Activated B cell treated with CpG ODN at 0.5 μM for 24 hours (primary cell): ENCODE results near the gene SNX14. TPM values are rescaled to one million over a fixed set of nuclear protein-coding genes. Genes with fewer than 3 reads are reported as not detected.

ENCODE experiments used
- ATAC-seq: fragments of 200-7000 bp; cut with Tn5 transposase; one replicate; pipeline ENCODE4 v1.10.0; 2021; ENCODE audit warnings: low read depth, mild to moderate bottlenecking, moderate library complexity
- CTCF ChIA-PET: fragments of 350-600 bp; sonication (Branson Sonifier 250); formaldehyde crosslinking; loops from one replicate; lab custom pipeline; 2021; ENCODE audit warnings: antibody characterized with exemption; lab: Charles Lee
- POLR2A ChIA-PET: fragments of 350-600 bp; sonication (Branson Sonifier 250); formaldehyde crosslinking; loops from one replicate; lab custom pipeline; 2021; ENCODE audit warnings: antibody characterized with exemption; lab: Charles Lee
- DNase-seq: peaks from one replicate; pipeline ENCODE4 v3.0.0; 2022
- H3K27ac Mint-ChIP-seq: one replicate; pipeline ENCODE4 v1.8.0; 2020; ENCODE audit warnings: mixed read lengths
- H3K27me3 Mint-ChIP-seq: one replicate; pipeline ENCODE4 v1.8.0; 2021; ENCODE audit warnings: mixed read lengths
- H3K36me3 Mint-ChIP-seq: one replicate; pipeline ENCODE4 v1.8.0; 2021; ENCODE audit warnings: low read depth, mixed read lengths
- H3K4me1 Mint-ChIP-seq: one replicate; pipeline ENCODE4 v1.8.0; 2021; ENCODE audit warnings: mixed read lengths
- H3K4me3 Mint-ChIP-seq: one replicate; pipeline ENCODE4 v1.8.0; 2020; ENCODE audit warnings: mild to moderate bottlenecking, mixed read lengths
- H3K9me3 Mint-ChIP-seq: one replicate; pipeline ENCODE4 v1.8.0; 2020; ENCODE audit warnings: mixed read lengths
- intact Hi-C: fragments of 100-400 bp; cut with micrococcal nuclease; formaldehyde crosslinking; loops from one replicate; pipeline ENCODE4 v1.15.1; 2024
- total RNA-seq: library from RNA; stranded (reverse); gene quantifications from 2 replicates; pipeline ENCODE4 v1.2.3, GENCODE V29; 2022
- TF ChIP-seq, protein P1 (sequence below): fragments of 200-600 bp; IDR thresholded peaks from one replicate; pipeline ENCODE4 v1.8.0; 2022; ENCODE audit warnings: antibody characterized with exemption, mild to moderate bottlenecking

SNX14 gene
- total RNA-seq, 1 donor from 2014 or later = 70.8 TPM

DNA sequence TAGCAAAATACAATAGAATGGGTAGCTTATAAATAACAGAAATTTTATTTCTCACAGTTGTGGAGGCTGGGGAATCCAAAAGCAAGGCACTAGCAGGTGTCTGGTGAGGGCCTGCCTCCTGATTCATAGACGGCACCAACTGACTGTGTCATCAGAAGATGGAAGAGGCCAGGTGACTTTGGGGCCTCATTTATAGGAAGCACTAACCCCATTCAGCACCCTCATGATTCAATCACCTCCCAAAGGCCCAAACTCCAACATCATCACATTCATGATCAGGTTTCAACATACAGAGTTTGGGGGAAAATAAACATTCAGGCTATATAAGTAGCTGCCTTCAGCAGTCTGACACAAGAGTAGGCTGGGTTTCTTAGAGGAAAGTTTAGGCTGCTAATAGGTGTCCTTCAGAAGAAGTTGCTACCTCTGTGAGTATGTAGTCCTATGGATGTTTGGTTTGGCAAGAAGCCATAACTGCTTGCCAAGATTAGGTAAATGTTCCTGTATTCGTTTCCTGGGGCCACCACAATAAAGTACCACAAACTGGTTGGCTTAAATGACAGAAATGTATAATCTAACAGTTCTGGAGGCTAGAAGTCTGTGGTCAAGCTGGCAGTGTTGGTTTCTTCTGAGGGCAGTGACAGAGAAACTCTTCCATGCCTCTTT lies 94.9 kb downstream of the SNX14 start:
- peaks cover 14% of the 10 kb centered on the region for H3K9me3 Mint-ChIP-seq
- H3K27ac Mint-ChIP-seq = no peak overlapping the region
- intact Hi-C loops = no loop called here
- ATAC-seq = no peak
- CTCF ChIA-PET = interaction anchor here (1.8 kb wide), 1 partner anchor 16 kb away, joined by 5 read pairs; no protein-coding TSS in a partner anchor
- no peak for DNase-seq
- H3K27me3 Mint-ChIP-seq = no peaks in the 10 kb centered on the region
- peaks cover 36% of the 10 kb centered on the region for H3K36me3 Mint-ChIP-seq
- TF ChIP-seq, protein P1, sequence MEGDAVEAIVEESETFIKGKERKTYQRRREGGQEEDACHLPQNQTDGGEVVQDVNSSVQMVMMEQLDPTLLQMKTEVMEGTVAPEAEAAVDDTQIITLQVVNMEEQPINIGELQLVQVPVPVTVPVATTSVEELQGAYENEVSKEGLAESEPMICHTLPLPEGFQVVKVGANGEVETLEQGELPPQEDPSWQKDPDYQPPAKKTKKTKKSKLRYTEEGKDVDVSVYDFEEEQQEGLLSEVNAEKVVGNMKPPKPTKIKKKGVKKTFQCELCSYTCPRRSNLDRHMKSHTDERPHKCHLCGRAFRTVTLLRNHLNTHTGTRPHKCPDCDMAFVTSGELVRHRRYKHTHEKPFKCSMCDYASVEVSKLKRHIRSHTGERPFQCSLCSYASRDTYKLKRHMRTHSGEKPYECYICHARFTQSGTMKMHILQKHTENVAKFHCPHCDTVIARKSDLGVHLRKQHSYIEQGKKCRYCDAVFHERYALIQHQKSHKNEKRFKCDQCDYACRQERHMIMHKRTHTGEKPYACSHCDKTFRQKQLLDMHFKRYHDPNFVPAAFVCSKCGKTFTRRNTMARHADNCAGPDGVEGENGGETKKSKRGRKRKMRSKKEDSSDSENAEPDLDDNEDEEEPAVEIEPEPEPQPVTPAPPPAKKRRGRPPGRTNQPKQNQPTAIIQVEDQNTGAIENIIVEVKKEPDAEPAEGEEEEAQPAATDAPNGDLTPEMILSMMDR = no peak
- no peak overlapping the region for H3K4me3 Mint-ChIP-seq
- H3K4me1 Mint-ChIP-seq = no peaks in the 10 kb centered on the region
- POLR2A ChIA-PET = no interaction called here

DNA sequence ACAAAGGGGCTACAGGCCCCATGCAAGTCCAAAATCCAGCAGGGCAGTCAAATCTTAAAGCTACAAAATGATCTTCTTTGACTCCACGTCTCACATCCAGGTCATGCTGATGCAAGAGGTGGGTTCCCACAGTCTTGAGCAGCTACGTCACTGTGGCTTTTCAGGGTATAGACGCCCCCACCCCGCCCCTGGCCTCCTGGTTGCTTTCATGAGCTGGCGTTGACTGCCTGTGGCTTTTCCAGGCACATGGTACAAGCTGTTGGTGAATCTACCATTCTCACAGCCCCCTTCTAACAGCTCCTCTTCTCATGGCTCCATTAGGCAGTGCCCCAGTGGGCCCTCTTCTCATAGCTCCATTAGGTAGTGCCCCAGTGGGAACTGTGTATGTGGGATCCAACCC lies 96.8 kb downstream of the SNX14 start:
- Mint-ChIP-seq H3K9me3 (peaks cover 14% of the 10 kb centered on the region), H3K27ac (no peak overlapping the region), H3K4me1 (no peaks in the 10 kb centered on the region), H3K4me3 (no peak overlapping the region), H3K27me3 (no peaks in the 10 kb centered on the region), H3K36me3 (peaks cover 30% of the 10 kb centered on the region)
- ChIA-PET CTCF (no interaction called here), POLR2A (no interaction called here)
- DNase-seq (no peak), ATAC-seq (no peak)
- TF ChIP-seq, protein P1 = no peak
- intact Hi-C loops = no loop called here

DNA sequence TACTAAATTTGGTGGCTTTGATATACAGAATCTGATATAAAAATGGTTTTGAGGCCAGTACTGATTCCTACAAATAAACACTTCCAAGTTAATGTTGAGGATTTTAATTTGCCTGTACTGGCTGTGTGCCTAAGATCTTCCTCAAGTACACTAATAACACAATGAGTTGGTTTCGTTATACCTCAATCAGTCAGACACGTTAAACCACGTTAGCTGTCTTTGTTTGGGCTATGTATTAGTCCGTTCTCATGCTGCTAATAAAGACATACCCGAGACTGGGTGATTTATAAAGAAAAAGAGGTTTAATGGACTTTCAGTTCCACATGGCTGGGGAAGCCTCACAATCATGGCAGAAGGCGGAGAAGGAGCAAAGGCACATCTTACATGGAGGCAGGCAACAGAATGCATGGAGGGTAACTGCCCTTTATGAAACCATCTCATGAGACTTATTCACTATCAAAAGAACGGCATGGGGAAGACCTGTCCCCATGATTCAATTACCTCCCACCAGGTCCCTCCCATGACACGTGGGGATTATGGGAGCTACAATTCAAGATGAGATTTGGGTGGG lies 97.6 kb downstream of the SNX14 start:
- CTCF ChIA-PET = no interaction called here
- Mint-ChIP-seq H3K9me3 (peaks cover 14% of the 10 kb centered on the region), H3K36me3 (peaks cover 30% of the 10 kb centered on the region), H3K4me3 (no peak overlapping the region), H3K4me1 (no peaks in the 10 kb centered on the region), H3K27me3 (no peaks in the 10 kb centered on the region), H3K27ac (no peak overlapping the region)
- no peak for DNase-seq
- POLR2A ChIA-PET = no interaction called here
- ATAC-seq = no peak
- intact Hi-C loops = no loop called here
- TF ChIP-seq, protein P1 = no peak

DNA sequence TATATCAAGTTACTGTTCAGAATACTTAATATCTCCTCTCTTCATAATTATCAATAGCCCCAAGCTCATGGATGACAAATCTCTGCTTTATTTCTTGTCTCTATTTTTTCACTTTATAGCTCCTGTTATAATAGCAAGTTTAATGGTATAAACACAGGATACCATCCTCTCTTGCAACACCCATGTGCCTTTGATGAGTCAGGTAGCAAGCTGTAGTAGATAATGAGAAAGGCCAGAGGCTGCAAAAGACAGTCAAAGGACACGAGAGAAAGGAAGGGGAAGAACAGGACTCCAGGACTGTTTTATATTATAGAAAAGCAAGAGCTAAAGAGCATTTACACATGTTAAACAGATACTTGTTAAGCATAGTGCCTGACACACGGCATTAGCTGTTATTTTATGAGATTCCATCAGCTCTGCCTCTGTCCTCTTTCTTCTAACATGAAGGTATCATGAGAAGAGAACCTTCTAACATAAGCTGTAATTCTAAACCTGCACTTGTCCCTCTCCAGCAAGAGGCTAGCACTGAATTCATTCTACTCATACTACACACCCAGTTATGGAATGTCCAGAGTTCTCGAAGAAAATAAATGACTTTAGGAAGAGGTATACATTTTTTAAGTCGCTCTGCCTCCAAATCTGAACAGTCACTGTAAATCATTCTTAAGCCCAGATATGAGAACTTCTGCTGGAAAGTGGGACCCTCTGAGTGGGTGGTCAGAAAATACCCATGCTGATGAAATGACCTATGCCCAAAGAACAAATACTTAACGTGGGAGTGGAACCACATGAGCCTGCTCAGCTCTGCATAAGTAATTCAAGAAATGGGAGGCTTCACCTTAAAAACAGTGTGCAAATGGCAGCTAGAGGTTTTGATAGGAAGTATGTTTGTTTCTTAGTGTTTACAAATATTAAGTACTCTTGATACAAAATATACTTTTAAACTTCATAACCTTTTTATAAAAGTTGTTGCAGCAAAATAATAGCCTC lies 98.8 kb downstream of the SNX14 start:
- POLR2A ChIA-PET = no interaction called here
- CTCF ChIA-PET = interaction anchor here (1.8 to 2.6 kb wide), 2 partner anchors 12 to 15 kb away, joined by 4 to 12 read pairs; no protein-coding TSS in a partner anchor
- intact Hi-C loops = no loop called here
- TF ChIP-seq, protein P1 = no peak
- no peak overlapping the region for H3K4me3 Mint-ChIP-seq
- ATAC-seq (no peak), DNase-seq (no peak)
- no peak overlapping the region for H3K27ac Mint-ChIP-seq
- no peaks in the 10 kb centered on the region for H3K4me1 Mint-ChIP-seq
- no peaks in the 10 kb centered on the region for H3K27me3 Mint-ChIP-seq
- peaks cover 14% of the 10 kb centered on the region for H3K9me3 Mint-ChIP-seq
- H3K36me3 Mint-ChIP-seq = peaks cover 30% of the 10 kb centered on the region

DNA sequence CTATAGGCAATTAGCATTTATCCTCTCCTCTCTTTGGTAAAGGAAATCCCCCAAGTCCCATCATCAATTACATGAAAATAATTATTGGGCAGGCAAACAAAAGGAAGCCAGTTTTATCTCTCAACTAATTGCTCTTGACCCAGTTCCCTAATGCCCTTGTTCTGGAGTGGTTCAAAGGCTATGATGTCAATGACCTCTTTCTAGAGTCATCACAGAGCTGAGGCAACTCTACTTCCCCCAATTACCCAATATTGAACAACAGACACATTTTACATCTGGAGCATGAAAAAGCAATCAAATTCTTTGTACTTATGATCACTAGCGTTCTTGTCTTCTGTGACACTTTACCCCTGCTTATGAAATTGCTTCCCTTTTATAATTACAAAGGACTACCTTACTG lies 100.3 kb downstream of the SNX14 start:
- DNase-seq (no peak), ATAC-seq (no peak)
- POLR2A ChIA-PET = no interaction called here
- Mint-ChIP-seq H3K27me3 (no peaks in the 10 kb centered on the region), H3K4me1 (no peaks in the 10 kb centered on the region), H3K4me3 (no peak overlapping the region), H3K27ac (no peak overlapping the region), H3K36me3 (peaks cover 35% of the 10 kb centered on the region), H3K9me3 (peaks cover 14% of the 10 kb centered on the region)
- TF ChIP-seq, protein P1 = no peak
- CTCF ChIA-PET = interaction anchor here (1.8 to 2.6 kb wide), 2 partner anchors 10 to 14 kb away, joined by 4 to 12 read pairs; no protein-coding TSS in a partner anchor
- intact Hi-C loops = no loop called here
